Measurements from ENCODE around the gene DPP4.
A peak's percentile ranks its signal among the peaks of the same experiment; 100 is the strongest.

Gene DPP4

DNA sequence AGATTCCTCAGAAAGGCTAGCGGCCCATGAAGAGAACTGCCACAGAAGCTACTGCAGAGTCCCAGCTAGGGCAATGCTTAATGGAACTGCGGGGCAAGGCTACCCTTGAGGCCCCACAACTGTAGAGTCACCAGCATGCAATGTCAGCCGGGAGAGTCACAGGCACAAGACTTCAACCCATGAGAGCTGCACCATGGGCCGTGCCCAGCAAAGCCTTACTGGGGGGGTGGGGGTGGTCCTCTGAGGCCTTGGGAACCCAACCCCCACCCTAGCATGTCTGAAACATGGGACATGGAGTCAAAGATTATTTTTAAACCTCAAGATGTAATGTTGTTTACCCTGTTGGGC, 20.2 kb downstream of the DPP4 start:
- no peak overlapping the region for H3K27ac ChIP-seq
- TF ChIP-seq, protein P1, sequence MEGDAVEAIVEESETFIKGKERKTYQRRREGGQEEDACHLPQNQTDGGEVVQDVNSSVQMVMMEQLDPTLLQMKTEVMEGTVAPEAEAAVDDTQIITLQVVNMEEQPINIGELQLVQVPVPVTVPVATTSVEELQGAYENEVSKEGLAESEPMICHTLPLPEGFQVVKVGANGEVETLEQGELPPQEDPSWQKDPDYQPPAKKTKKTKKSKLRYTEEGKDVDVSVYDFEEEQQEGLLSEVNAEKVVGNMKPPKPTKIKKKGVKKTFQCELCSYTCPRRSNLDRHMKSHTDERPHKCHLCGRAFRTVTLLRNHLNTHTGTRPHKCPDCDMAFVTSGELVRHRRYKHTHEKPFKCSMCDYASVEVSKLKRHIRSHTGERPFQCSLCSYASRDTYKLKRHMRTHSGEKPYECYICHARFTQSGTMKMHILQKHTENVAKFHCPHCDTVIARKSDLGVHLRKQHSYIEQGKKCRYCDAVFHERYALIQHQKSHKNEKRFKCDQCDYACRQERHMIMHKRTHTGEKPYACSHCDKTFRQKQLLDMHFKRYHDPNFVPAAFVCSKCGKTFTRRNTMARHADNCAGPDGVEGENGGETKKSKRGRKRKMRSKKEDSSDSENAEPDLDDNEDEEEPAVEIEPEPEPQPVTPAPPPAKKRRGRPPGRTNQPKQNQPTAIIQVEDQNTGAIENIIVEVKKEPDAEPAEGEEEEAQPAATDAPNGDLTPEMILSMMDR (conservative IDR thresholded peaks at IDR 0.05) = no peak

DNA sequence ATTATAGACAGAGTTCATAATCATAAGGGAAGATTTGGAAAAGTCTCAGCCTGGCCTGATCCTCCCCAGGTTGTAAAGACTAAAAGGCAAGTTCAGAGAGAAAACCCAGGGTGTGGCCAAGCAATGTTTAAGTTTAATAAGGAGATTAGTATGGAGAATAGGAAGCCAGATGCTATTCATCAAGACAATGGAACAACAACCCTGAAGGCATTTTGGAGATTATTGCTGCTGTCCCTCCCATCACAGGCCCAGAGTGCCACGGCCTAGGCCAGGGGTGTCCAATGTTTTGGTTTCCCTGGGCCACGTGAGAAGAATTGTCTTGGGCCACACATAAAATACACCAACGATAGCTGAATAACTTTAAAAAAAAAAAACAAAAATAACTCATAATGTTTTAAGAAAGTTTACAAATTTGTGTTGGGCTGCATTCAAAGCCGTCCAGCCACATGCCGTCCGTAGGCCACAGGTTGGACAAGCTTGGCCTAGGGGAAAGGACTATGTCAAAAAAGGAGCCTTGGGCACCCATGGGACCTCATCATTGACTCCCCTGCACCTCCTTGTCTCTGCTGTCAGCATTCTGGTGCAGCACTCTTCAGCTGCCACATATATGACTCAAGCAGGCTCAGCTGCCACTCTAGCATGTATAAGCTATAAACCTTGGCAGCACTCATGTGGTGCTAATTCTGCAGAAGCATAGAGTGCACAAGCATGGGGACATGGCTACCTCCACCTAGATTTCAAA, 20.8 kb downstream of the DPP4 start:
- TF ChIP-seq, protein P1 (conservative IDR thresholded peaks at IDR 0.05) = no peak
- H3K27ac ChIP-seq = no peak overlapping the region

DNA sequence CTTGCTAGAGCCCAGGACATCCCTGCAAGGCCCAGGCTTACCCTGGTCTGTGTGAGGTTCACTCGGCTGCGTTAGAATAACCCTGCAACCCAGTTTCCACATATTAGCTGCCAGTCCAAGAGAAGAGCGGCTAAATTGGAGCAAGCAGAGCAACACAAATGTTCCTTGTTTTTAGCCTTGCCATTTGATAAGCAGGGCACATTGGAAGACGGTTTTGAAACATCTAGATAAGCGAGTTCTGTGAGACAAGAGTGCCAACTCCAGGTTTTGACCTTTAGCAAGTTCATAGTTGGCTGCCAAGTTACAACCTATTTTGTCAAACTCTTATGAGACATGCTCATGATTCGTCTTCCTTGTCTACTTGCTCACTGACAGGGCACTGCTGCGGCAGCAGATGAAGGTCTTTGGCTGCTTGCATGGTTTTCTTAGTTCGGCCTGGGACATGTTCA, 23.5 kb downstream of the DPP4 start:
- H3K27ac ChIP-seq = peak overlapping the region; percentile 78
- TF ChIP-seq, protein P1 (conservative IDR thresholded peaks at IDR 0.05) = no peak

DNA sequence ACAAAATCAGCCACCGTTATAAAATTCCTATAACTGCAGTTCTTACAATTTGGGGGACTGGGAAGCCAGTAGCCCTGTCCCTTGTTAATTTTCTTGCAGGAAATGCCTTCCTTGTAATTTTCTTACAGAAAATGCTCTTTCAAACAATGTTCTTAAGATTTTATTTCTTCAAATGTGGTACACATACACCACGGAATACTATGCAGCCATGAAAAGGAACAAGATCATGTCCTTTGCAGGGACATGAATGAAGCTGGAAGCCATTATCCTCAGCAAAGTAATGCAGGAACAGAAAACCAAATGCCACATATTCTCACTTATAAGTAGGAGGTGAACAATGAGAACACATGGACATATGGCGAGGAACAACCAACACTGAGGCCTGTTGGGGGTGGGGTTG, 24.9 kb downstream of the DPP4 start:
- peak overlapping the region; percentile 78 for H3K27ac ChIP-seq

DNA sequence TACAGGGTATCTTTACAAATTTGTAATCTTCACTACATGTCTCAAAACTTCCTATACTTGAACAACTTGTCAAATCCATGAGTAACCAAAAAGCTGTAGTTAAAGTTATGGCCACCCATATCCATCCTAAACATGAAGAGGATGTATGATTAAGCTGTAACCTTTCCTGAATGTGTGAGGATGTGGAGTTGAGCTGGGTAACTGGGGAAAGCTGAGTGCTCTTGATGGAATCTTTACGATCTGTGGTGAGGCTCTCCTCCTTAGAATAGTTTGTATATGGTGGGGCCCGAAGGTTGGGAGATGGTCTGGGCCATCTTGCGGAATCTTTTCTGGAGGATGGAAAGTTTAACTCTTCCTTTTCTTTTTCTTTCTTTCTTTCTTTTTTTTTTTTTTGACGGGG, 29.4 kb downstream of the DPP4 start:
- no peak overlapping the region for H3K27ac ChIP-seq
- TF ChIP-seq, protein P1 (conservative IDR thresholded peaks at IDR 0.05) = no peak

DNA sequence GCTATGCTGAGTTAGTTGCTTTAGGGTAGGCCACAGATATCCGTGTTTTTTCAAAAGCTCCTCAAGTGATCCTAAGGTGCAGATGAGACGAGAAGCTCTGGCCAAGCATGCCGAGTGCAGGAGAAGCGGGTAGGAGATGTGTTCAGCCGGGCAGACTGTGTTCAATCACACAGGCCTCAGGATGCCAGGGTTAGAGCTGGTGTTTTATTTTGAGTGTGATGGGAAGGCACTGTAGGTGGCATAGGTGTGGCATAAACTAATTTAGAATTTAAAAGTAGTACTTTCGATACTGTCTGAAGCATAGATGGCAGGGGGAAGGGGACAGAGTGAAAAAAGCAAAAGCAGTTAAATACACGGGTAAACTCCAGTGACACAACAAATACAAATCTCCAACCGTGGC, 30.9 kb downstream of the DPP4 start:
- TF ChIP-seq, protein P1 (conservative IDR thresholded peaks at IDR 0.05) = no peak
- no peak overlapping the region for H3K27ac ChIP-seq

DNA sequence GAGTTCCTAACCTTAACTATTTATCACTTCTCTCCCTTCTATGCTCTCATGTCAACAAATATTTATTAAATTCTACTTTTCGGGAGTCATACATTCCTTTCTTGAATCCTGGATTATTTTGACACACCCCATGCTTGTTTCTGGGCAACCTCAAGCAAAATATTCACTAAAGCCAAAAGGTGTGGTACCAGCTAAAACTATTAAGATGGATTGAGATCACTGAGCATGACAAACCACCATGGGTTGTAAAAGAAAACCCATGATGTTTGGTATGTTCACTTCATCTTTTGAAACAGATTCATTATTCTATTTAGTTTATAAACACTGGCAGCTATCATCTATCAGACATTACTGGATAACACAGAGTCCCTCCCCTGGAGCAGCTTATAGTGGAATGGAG, 32.5 kb downstream of the DPP4 start:
- no peak overlapping the region for H3K27ac ChIP-seq
- TF ChIP-seq, protein P1 (conservative IDR thresholded peaks at IDR 0.05) = no peak

DNA sequence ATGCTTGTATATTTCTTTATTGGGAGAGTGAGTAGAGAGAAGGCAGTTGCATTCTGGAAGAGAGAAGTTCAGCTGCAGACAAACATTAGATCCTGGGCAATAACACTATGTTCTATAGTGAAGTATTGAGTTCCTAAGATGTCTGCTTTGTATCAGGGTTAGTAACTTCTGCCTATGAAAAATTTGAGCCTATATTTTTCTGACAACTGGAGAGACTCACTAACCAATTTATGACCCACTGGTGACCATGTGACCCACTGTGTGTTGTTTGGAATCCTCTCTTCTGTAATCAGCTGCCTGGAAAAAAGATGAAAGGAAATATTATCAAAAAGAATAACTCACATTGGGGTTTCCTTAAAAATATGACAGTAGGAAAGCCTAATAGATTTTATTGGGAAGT, 35.3 kb downstream of the DPP4 start:
- TF ChIP-seq, protein P1 (conservative IDR thresholded peaks at IDR 0.05) = no peak
- no peak overlapping the region for H3K27ac ChIP-seq
